Activated CD4-positive, alpha-beta T cell treated with anti-CD3 and anti-CD28 coated beads for 48 hours (primary cell): ENCODE data around the gene ROBO2.
A peak's percentile ranks its signal among the peaks of the same experiment; 100 is the strongest.

ENCODE experiments used
- DNase-seq: peaks from one replicate; pipeline ENCODE4 v3.0.0-alpha.2; 2020

The ROBO2 gene

DNA sequence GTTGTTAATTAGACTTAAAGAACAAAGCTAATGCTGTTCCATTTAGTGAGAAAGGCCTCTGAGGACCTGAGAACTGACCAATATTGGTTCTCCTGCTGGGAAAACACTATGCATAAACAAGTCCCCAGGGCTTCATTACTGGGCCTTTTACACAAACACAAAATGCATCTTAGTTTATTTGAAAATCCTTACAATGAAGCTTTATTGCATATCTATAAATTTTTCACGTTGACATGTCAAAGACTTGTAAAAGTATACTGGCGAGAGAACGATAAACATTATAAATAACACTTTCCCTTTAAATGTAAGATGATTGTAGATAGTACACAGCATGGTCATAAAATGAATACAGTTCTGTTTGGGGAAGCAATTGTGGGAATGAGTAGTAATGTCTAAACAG, 151.7 kb downstream of the ROBO2 start:
- DNase-seq, result no peak

DNA sequence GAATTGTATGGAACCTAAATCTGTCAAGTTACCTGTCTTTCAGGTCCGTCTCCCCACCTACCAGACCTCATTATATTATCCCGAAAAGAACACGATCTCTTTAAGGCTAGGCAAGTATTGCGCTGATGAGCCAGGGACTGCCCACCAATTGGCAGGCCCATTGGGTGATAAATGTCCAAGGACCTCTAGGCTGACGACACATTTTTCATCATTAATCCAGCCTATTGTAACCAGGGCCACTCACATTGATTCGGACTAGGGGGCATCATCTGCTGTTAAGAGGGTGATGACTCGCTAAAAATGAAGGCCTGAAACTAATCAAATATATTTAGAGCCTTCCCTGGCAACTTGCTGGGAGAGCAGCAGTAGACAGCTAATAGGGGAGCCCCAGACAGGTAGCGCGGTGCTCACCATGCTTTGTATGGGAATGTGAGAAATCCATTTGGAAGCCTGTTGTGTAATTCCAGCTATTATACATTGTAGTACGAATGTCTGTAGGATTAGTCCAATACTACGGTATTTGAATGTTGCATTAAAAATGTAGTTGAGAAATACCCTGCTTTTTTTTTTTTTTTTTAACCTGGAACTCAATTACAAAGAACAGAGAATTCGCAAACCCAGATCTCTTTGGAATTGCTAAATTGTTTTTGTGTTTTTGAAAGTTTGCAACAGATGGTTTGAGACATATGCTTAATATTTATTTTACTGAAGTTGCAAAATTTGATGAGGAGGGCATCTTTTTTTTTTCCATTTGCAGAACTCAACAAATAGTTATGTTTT, 156.1 kb downstream of the ROBO2 start:
- DNase-seq, result no peak

DNA sequence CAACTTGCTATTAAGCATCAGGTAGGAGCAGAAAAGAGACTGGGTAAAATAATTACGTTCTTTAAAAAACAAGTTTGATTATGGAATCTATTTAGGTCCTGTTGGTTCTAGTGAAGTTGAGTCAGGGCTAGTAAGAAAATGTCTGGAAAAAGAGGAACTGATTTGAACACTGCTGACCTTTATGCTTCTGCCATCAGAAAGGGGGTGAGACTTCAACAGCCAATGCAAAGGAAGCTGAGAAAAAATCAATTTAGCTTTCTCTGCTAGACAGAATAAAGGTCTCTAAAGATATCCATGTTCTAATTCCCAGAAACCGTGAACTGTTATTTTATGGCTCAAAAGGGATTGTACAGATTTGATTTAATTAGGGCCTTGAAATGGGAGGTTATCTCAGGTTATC, 157.5 kb downstream of the ROBO2 start:
- DNase-seq, result no peak

DNA sequence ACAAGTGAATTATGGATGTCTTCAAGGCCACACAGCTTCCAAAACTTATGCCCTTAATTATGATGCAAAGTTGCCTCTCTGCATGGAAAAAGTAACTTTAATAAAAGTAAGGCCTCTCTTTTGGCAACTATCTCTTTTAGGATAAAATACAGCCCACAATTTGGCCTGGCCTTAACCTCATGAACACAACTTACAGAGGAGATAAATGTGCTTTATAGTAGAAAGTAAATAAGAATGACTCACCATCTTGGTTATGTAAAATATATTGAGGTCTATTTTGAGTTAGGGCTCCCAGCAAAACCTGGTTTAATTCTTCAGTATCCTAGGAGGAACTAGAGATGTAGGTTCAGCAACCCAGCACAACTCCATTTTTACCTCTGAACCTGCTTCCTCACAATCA, 164.0 kb downstream of the ROBO2 start:
- DNase-seq, result no peak

DNA sequence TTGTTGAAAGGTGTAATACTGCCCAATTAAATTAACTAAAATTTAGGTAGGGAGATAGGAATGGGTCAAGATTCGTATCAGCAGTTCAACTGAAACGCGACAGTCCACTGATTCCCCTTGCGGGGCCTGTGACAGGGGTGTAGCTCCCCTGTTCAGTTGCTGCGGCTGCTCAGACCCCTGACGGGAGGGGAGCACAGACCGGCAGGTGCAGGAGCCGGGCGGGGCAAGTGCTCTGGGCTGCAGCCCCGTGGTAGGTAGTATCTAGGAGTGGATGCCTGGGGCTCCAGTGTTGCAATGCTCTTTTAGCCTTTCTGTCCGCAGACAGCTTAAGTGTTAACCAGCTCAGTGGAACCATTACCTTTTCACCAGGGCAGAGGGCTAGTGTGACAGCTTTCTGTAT, 164.9 kb downstream of the ROBO2 start:
- no peak for DNase-seq

DNA sequence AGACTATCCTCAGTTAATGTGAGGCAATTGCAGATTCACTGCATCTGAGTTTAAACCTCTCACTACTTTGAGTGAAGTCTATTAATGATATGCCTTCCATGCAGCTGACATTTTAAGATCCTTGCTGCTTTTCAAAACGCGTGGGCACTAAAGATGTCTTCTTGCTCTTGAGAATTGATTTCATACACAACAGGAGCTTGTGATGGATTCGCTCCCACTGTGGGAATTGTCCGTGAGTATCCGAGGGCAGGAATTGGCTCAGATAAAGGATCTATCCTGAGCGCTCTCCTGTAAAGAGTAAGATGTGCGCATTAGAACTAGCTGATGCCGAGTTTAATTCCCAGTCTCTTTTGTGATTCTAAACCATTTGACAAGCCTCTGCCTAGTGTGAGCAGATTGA, 167.9 kb downstream of the ROBO2 start:
- no peak for DNase-seq

DNA sequence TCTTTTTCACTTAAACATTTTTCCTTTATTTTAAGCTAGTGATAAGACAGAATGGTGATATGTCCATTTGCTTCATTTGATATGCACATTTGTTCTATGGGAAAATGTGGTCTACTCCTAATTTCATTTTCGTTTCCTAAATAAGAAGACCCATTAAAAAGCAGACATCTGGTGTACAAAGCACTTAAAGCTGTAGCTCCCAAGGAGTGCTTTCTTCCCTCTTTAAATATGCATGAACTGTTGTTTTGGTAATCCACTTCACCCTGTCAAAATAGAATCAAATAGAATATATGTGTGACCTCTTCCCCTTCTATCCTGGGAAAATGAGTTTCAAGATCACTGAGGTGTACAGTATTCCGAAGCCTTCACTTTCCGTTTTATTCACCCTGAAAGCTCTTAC, 182.8 kb downstream of the ROBO2 start:
- DNase-seq, result no peak

DNA sequence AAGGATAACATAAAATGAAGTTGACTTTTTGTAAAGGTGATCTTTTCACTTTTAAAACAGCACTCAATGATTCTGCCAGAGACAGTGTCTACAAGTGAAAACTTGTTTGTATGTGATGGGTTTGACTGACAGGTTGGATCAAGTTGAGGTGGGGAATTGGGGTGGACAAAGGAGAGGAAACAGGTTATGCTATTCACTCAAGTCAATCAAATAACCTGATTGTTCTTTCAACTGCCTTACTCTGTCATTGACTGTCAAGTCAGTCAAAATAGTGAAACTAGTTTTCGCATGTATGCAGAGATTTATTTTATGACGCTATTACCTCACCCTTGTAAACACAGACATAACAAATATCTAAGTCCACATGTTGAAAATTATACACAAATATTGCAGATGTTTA, 187.7 kb downstream of the ROBO2 start:
- no peak for DNase-seq

DNA sequence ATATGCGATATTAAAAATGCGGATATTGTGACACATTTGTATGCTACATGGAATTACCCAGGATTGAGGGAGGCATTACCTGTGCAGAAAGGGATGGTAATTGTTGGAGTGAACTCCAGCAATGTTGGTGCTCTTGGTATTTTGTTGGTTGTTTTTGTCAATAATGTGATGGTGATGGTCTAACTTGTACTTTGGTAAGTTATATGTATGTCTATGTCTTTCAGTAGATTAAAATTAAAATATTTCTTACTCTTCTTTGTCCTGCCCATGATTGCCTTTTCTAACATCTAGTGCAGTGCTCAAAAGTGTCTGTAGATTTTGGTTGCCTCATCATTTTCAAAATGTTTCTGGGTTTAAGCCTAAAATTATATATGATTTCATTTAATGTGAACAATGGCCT, 192.7 kb downstream of the ROBO2 start:
- no peak for DNase-seq

DNA sequence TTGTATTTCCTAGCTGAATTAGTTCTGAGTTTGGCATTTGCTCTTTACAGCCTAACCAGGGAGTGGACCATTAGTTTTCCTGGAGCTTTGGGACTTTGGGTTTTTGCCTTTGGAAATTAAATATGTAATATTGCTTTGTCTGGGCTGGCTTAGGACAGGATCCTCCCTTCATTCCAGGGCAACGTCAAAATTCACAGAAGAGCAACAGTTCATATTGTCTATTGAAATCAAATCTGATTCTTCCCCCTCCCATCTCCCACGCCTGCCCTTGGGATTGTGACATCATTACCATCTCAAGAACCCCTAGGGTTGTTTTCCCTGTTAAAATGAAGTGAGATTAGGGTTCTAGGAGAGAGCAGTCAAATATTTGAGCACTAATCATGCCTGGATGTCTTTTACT, 194.1 kb downstream of the ROBO2 start:
- DNase-seq, result no peak

DNA sequence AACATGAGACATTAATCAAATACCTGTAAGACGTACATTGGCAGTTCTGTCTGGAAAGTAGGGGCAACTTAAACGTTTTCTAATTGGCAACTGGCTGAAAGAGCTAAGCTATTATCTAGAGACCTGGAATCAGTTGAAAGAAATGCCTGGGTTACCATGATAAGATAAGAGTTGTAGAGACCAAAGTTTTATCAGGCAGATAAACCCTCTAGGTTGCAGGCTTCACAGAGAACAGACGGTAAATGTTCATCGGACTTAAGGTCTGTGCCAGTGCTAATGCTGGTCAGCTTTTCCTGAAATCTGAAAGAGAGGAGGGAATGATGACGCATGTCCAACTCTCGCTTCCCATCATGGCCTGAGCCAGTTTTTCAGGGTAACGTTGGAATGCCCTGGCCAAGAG, 196.2 kb downstream of the ROBO2 start:
- DNase-seq, result no peak

DNA sequence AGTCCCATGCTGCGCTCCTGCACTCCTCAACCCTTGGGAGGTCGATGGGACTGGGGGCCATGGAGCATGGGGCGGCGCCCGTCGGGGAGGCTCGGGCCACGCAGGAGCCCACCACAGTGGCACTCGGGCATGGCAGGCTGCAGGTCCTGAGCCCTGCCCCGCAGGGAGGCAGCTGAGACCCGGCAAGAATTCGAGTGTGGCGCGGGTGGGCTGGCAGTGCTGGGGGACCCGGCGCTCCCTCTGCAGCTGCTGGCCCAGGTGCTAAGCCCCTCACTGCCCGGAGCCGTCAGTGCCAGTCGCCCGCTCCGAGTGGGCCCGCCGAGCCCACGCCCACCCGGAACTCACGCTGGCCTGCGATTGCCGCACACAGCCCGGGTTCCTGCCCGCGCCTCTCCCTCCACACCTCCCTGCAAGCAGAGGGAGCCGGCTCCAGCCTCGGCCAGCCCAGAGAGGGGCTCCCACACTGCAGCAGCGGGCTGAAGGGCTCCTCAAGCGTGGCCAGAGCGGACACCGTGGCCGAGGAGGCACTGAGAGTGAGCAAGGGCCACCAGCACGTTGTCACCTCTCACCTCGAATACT, 200.3 kb downstream of the ROBO2 start:
- no peak for DNase-seq

DNA sequence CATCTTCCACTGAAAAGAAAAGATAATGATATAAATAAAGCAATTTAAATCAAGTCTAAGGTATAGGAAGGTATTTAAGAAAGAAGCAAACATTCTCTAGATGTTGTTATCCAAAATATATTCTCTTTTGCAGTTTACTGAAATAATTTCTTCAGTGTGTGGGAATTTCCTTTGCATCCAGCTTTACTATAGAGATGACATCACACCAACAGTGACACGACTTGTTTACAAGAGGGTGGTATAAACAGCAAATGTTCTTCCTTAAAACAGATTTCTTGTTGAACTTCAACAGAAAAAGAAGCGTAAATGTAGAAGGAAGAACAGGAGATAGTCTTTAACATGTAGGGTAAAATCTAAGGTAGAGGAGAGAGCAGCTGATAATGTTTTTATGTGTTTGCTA, 202.5 kb downstream of the ROBO2 start:
- no peak for DNase-seq

DNA sequence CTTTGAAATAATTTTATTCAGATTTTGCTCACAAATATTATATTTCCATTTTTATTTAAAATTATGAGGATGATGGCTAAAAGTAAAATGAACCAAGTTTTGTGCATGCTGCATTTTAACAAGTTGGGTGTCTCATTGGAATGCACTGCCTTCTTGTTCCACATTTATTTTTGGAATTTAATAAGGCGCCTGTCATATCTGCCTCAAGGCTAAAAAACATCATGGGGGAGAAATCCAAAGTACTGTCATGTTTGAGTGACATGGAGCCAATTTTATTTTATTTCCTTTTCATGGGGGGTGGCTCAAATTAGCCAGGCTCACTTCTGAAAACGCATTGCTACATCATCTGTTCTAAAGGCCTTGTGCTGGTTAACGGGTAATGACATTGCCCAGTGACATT, 205.1 kb downstream of the ROBO2 start:
- DNase-seq, result no peak

DNA sequence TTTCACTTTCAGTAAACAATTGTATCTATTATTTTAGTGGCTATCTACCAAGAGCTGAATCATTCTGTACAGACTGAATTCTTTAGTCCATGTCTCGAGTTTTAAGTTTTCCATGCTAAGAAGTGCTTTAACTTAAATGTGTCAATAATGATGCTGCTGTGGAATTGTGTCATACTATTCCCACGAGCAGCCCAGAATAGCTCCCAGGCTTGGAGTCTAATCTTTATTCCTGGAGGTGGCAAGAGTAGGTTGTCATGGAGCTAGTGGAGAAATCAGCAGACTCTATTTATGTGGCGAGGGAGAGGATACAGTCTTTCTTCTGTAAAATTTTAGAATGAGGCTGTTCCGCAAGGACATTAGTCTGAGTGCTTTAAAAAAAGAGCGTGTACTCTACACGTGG, 207.2 kb downstream of the ROBO2 start:
- DNase-seq, result no peak

DNA sequence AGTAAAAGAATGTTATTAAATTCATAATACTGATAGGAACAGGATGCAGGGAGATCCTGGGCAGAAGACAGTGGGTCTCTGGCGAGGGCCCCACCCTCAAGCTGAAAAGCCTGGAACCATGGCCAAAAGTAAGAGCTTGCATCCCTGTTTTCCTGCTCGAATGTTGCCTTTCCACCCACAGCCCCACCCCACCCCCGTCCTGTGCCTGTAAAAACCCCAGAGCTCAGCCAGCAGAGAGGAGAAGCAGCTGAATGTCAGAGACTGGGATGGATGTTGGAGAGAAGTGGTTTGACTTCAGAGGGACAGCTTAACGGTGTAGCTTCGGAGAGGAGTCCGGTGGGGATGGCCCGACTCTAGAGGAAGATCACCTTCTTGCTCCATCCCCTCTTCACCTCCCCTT, 207.9 kb downstream of the ROBO2 start:
- no peak for DNase-seq

DNA sequence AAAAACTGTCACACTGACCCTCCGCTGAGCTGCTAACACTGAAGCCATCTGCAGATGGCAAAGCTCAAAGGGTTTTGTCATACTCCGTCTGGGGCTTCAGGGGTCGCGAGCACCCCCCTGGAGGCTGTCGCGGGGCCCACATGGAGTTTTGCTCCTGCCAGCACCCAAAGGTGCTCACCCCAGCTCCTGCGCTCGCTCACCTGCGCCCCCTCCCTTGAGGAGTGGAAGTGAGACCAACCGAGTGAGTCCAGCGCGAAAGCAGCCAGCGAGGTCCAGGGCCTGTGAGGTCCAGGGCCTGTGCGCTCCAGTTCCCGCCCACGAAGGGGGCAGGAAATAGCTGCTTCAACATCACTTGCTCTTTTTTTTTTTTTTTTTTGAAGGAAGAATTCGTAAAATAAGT, 208.5 kb downstream of the ROBO2 start:
- no peak for DNase-seq

DNA sequence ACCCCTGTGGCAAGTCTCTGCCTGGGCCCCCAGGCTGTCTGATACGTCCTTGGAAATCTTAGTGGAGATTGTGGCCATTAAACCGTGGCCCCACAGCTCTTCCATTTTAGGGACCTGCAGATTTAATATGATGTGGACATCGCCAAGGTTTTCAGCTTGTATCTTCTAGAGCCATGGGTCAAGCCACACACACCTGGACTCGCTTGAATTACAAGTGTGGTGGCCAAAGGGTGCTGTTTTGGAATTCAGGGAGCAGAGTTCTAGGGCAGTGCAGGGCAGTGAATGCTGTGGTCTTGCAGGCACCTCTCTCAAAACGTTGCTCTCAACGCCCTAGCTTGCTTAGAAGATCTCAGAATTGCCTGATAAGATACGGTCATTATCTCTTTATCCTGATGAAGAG, 211.2 kb downstream of the ROBO2 start:
- no peak for DNase-seq

DNA sequence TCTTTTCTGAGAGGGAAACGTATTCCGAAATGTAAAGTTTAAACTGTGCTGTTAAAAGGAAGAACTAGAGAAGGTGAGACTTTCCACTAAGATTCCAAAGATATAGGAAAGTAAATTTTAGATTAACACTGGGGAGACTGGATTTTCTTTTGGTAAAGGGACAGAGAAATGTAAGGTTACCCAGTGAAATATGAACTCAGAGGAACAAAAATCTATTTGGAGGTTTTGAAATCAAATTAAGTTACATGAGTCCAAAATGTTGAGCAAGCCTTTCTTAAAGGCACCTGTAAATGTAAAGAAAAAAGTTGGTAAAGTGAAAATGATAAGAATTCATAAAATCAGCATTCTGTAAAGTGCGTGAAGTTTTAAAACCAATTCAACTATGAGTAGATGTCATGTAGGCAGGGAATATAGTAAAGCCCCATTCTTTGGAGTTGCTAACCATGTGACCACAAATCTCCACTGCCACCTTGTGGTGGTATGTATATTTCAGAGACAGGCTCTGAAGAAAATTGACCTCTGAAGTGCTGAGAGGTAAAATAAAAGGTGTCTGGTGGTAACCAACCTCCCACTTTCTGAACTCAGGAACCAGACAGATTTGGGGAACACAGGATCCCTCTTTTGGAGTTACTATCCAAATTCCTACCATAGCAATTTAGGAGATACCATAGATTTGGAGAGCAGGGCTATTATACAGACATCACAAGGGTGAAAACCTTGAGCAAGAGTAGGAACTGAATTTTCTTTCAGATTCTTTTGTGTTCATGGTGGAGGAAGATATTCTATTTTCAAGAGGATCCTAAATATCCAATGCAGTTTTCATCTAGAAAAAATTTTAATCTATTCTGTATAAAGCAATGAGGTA, 215.3 kb downstream of the ROBO2 start:
- peak; percentile 12 for DNase-seq

DNA sequence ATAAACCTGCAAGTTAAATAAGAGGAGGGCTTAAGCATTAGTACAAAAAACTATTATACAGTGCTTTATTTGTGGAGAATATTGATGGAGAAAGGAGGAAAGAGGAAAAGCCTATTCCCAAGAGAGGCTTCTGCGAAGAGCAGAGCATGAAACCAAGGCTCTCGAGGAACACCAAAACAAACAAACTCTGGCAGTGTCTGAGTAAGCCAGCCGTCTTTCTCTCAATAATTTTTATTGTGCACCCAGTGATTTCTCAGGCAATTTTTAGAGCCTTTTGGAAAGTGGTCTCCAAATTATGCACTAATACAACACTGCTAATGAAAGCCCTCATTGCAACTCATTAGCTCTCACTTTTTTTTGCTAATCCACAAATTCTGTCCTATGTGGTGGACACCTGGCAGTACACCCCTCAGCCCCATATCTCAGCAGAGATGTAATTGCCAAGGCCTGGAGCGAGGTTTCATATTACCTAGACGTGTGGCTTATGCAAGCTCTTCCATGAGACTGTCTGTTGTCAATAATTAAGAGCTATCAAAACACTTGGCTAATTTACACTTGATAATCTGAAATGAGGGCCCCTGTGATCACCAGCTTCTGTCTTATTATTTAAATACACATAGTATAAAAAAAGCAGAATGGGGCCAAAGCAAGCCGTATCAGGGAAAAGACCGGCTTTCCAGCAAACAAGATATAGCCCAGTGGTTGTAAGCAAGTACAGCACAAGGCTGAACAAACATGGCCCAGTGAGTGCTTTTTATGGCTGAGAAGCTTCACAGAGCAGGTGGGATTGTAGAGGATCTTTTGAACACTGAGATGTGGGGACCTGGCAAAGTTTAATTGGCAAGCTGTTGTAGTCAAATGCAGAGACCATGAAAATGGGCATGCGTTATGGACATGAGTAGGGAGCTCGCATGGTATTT, 216.9 kb downstream of the ROBO2 start:
- no peak for DNase-seq

DNA sequence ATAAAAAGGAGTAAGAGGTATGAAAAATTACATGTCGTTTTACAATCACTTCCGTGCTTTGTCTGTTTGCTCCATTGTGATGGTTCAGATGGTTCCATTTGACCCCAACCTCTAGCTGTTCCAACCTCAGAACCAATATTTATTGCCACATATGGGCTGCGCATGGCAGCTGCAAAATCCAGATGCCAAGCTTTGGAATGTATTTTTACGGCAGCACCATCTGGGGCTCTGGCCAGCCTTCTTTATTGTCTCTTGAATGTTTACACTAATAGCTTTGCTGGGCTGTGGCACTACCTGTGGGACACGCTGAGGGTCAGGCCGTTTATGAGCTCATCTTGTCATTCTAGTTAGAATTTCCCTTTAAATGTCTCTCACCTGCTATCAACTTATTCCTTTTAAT, 219.8 kb downstream of the ROBO2 start:
- DNase-seq, result no peak

DNA sequence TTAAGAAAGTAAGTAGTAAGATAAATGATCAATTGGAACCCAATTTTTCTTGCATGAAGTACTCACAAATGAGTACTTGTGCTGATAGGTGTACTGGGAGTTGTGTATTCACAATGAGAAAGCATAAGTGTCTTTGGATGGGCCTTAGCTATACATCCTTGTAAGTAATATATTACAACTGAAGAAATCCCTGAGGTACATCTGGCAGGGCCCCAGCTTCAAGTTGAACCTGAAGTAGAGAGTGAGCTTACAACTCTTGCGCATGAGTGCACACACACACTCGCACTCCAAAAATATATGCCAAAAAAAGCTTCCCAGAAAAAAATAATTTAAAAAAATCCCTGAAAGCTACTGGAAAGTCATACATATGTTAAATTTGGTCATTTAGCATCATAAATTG, 222.5 kb downstream of the ROBO2 start:
- DNase-seq, result no peak

DNA sequence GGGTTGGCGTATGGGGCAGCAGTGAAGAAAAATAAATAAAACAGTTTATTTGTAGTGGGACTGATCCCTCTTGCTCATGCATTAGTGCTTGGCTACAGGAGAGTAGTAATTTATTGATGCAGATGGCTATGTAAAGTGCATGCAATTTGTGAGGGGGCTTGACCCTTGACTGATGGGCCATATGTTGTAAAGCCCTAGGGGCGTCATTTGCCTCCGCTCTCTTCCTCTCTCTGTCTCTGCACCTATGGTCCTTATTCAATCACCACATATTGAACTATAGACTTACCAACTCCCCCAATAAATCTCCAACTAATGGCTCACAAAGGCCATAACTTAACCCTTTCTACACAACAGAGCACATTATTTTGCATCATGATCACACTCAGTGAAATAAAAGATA, 227.7 kb downstream of the ROBO2 start:
- no peak for DNase-seq
